Left cardiac atrium (tissue), 4 donors: ENCODE data around the gene FBLIM1. TPM values are rescaled to one million over a fixed set of nuclear protein-coding genes. Genes with fewer than 3 reads are reported as not detected.

Experiments
- ATAC-seq, 2 donors: fragments of 200-7000 bp; cut with Tn5 transposase; one replicate each; pipeline ENCODE4 v1.9.1; 2020; ENCODE audit warnings: mild to moderate bottlenecking in 2 of 2, moderate library complexity in 2 of 2
- DNase-seq: peaks from one replicate; pipeline ENCODE4 v3.0.0-alpha.2; 2020
- intact Hi-C, 2 donors: fragments of 100-400 bp; cut with DNase I; formaldehyde crosslinking; loops; one replicate each; pipeline versions ENCODE4 v1.14.1 to v1.15.1; 2022 to 2023
- total RNA-seq, 2 donors: library from RNA; stranded (reverse); fragmentation: NEBNext Ultra II Directional; extraction: Animal tissue kit (Norgen Biotek cat#: 25700); gene quantifications; one replicate each; pipeline ENCODE4 v1.2.1, GENCODE V29; 2021
- donor health status: DM: no; HTN: yes; CAD: no.
- donor health status: DM: no; HTN: yes; CAD: no; lungs with severe emphysema.
- donor health status: DM: yes; HTN: yes; CAD: no.
- donor health status: Dilated cardiomyopathy.

The FBLIM1 gene
- total RNA-seq, 2 donors from 2014 or later = 75.1 to 82.8 TPM

- no peak for ATAC-seq
- intact Hi-C loops = no loop called here
- no peak for DNase-seq
Measured at GRCh38 chr1:15728937-15729657, 29.5 kb upstream of the FBLIM1 start.

GRCh38 chr1:15730423-15730822, 28.2 kb upstream of the FBLIM1 start:
- DNase-seq (no peak), ATAC-seq (no peak)
- intact Hi-C loops = no loop called here

GRCh38 chr1:15730936-15731335, 27.7 kb upstream of the FBLIM1 start:
- intact Hi-C loops = no loop called here
- DNase-seq (no peak), ATAC-seq (no peak)

GRCh38 chr1:15731735-15732685, 26.6 kb upstream of the FBLIM1 start:
- no peak for ATAC-seq
- no peak for DNase-seq
- intact Hi-C loops = no loop called here

GRCh38 chr1:15732686-15733081, 25.9 kb upstream of the FBLIM1 start:
- DNase-seq (no peak), ATAC-seq (no peak)
- intact Hi-C loops = no loop called here

GRCh38 chr1:15733218-15733725, 25.3 kb upstream of the FBLIM1 start:
- DNase-seq (no peak), ATAC-seq (no peak)
- intact Hi-C loops = no loop called here

- intact Hi-C loops = no loop called here
- DNase-seq (no peak), ATAC-seq (no peak)
Measured at GRCh38 chr1:15733726-15734226, 24.8 kb upstream of the FBLIM1 start.

- intact Hi-C loops = no loop called here
Measured at GRCh38 chr1:15734296-15734695, 24.3 kb upstream of the FBLIM1 start.

GRCh38 chr1:15734901-15735300, 23.7 kb upstream of the FBLIM1 start:
- intact Hi-C loops = no loop called here
- DNase-seq (no peak), ATAC-seq (no peak)

More at GRCh38 chr1:15734296-15734695, 24.3 kb upstream of the FBLIM1 start:
- ATAC-seq (no peak), DNase-seq (no peak)

GRCh38 chr1:15735304-15736037, 23.1 kb upstream of the FBLIM1 start:
- ATAC-seq (no peak), DNase-seq (no peak)
- intact Hi-C loops = no loop called here

- DNase-seq = peak; percentile 67
- ATAC-seq = peak; percentile 69 to 81
- intact Hi-C loops = no loop called here
Measured at GRCh38 chr1:15736038-15736891, 22.3 kb upstream of the FBLIM1 start, which contains the start of gene SLC25A34. Gene SLC25A34 (plus strand): TSS chr1:15736258. CDS start chr1:15736486, 228 bp downstream.

GRCh38 chr1:15736892-15737261, 21.7 kb upstream of the FBLIM1 start:
- ATAC-seq (peak; percentile 1 to 4), DNase-seq (no peak)
- intact Hi-C loops = no loop called here

- intact Hi-C loops = no loop called here
- DNase-seq (no peak), ATAC-seq (no peak)
Measured at GRCh38 chr1:15737324-15738319, 21.0 kb upstream of the FBLIM1 start.

- ATAC-seq (no peak), DNase-seq (no peak)
- intact Hi-C loops = no loop called here
Measured at GRCh38 chr1:15738416-15739113, 20.0 kb upstream of the FBLIM1 start.

- intact Hi-C loops = no loop called here
- ATAC-seq = no peak
- no peak for DNase-seq
Measured at GRCh38 chr1:15739259-15739658, 19.3 kb upstream of the FBLIM1 start.

- intact Hi-C loops = loop anchor here (2.0 to 10.0 kb wide), 2 partner anchors 145 kb away; no protein-coding TSS in a partner anchor
- DNase-seq (no peak), ATAC-seq (no peak)
Measured at GRCh38 chr1:15739745-15740144, 18.9 kb upstream of the FBLIM1 start.
